Prostate gland (tissue), 2 donors: ENCODE measurements around the gene TSPAN32.

Source experiments
- POLR2A ChIP-seq: fragments of 450-650 bp; IDR thresholded peaks from one replicate; pipeline ENCODE4 v1.6.1; 2016; ENCODE audit warnings: antibody characterized with exemption, mild to moderate bottlenecking
- POLR2AphosphoS5 ChIP-seq: sonication (generic); formaldehyde crosslinking; IDR thresholded peaks from one replicate; pipeline ENCODE4 v1.6.1; 2017; ENCODE audit warnings: antibody characterized with exemption
- TF ChIP-seq, protein P1 (sequence below), 4 experiments: fragments of 200-600 bp in 2 of 4; fragments of 450-650 bp in 2 of 4; sonication (generic) in 2 of 4; IDR thresholded peaks; 1 replicate in 3 of 4; 2 replicates in 1 of 4; pipeline ENCODE4 v1.5.1; 2016 to 2019; ENCODE audit warnings: antibody characterized with exemption in 4 of 4, mild to moderate bottlenecking in 2 of 4, moderate library complexity in 2 of 4

DNA sequence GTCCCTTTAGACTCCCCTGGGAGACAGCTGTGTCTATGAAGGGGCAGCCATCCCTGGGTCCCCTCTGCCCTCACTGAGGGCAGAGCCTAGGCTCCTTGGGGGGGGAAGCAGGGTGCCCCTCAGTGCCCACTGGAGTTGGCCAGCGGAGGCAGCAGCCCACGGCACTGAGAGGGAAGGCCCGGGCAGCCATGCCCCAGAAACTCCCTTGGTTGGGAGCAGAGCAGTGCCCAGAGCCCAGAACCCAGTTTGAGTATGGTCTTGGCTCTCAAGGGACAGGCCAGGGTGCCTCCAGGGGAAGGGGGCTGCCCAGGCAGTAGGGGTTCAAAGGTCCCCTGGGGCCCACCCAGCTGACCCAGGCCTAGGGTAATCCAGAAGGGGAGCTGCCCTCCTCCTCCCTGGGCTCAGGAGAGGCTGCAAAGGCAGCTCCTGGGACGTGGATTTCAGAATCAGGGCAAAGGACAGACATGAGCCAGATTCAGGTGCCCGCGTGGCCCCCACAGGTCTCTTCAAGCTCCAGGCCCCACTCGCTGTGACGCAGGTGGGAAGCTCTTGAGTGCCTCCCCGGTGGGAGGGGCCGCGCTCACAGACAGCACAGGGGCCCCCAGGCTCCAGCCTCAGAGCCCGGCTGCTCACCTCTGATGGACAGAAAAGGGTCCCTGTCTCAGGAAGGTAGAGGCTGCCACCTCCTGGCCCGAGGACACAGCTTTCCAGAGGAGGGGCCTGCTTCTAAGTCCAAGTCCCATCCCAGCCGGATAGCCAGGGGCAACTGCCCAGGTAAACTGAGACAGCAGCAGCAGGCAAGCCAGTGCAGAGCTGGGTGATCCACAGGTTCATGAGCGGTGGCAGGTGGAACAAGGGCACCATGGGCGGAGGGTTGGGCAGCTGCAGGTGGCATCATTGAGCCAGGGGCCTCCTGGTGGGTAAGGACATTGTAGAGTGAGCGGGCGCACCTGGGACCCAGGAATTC, 2.7 kb upstream of the TSPAN32 start:
- TF ChIP-seq, protein P1, sequence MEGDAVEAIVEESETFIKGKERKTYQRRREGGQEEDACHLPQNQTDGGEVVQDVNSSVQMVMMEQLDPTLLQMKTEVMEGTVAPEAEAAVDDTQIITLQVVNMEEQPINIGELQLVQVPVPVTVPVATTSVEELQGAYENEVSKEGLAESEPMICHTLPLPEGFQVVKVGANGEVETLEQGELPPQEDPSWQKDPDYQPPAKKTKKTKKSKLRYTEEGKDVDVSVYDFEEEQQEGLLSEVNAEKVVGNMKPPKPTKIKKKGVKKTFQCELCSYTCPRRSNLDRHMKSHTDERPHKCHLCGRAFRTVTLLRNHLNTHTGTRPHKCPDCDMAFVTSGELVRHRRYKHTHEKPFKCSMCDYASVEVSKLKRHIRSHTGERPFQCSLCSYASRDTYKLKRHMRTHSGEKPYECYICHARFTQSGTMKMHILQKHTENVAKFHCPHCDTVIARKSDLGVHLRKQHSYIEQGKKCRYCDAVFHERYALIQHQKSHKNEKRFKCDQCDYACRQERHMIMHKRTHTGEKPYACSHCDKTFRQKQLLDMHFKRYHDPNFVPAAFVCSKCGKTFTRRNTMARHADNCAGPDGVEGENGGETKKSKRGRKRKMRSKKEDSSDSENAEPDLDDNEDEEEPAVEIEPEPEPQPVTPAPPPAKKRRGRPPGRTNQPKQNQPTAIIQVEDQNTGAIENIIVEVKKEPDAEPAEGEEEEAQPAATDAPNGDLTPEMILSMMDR (IDR thresholded peaks at IDR 0.05), result peak in 3 of 4 experiments; percentile 59 to 87 (median 82)
- TF ChIP-seq POLR2AphosphoS5 (no peak), POLR2A (no peak)
